Kidney epithelial cell (primary cell): ENCODE measurements around the gene FADS3. TPM values are rescaled to one million over a fixed set of nuclear protein-coding genes. Genes with fewer than 3 reads are reported as not detected.

ENCODE experiments used
- DNase-seq: peaks from one replicate; pipeline ENCODE4 v3.0.0-alpha.2; 2010; ENCODE audit warnings: low read depth
- H3K27me3 ChIP-seq: 2 replicates; pipeline ENCODE4 v1.6.0; 2011; ENCODE audit warnings: low read length; ENCODE audit not compliant: control insufficient read depth, insufficient read depth
- H3K36me3 ChIP-seq: 2 replicates; pipeline ENCODE4 v1.5.1; 2011; ENCODE audit warnings: low read length; ENCODE audit not compliant: control insufficient read depth, insufficient read depth
- H3K4me3 ChIP-seq: 2 replicates; pipeline ENCODE4 v1.5.1; 2011; ENCODE audit warnings: low read depth, mild to moderate bottlenecking, control low read depth, low read length
- CTCF ChIP-seq: IDR thresholded peaks from 2 replicates; pipeline ENCODE4 v1.5.1; 2011; ENCODE audit warnings: mild to moderate bottlenecking, moderate library complexity, low read length, control low read depth, inconsistent platforms; ENCODE audit not compliant: insufficient read depth, poor library complexity, severe bottlenecking
- total RNA-seq: library from RNA; depleted of rRNA; stranded (reverse); fragments of >200 nt; gene quantifications from 2 replicates; pipeline ENCODE4 v1.2.3, GENCODE V29; 2015

Gene FADS3
- total RNA-seq, 1 donor from 2014 or later = 152 TPM

GRCh38 chr11:61907282-61907681 is 15.9 kb upstream of the FADS3 start:
- no peak for DNase-seq
- Histone ChIP-seq H3K4me3 (no peak overlapping the region), H3K36me3 (no peaks in the 10 kb centered on the region), H3K27me3 (no peaks in the 10 kb centered on the region)
- no peak for TF ChIP-seq CTCF

- Histone ChIP-seq H3K27me3 (no peaks in the 10 kb centered on the region), H3K4me3 (no peak overlapping the region), H3K36me3 (no peaks in the 10 kb centered on the region)
- TF ChIP-seq CTCF = no peak
- no peak for DNase-seq
Measured at GRCh38 chr11:61906522-61906909, 15.2 kb upstream of the FADS3 start.

GRCh38 chr11:61905801-61906521 is 14.6 kb upstream of the FADS3 start:
- TF ChIP-seq CTCF = no peak
- Histone ChIP-seq H3K4me3 (no peak overlapping the region), H3K27me3 (no peaks in the 10 kb centered on the region), H3K36me3 (no peaks in the 10 kb centered on the region)
- no peak for DNase-seq

GRCh38 chr11:61905067-61905696 is 13.8 kb upstream of the FADS3 start:
- DNase-seq = no peak
- no peak for TF ChIP-seq CTCF
- H3K27me3 ChIP-seq = no peaks in the 10 kb centered on the region
- no peak overlapping the region for H3K4me3 ChIP-seq
- H3K36me3 ChIP-seq = no peaks in the 10 kb centered on the region

GRCh38 chr11:61904539-61905048 is 13.2 kb upstream of the FADS3 start:
- DNase-seq = no peak
- H3K4me3 ChIP-seq = peak overlapping the region; percentile 16
- TF ChIP-seq CTCF = no peak
- H3K27me3 ChIP-seq = no peaks in the 10 kb centered on the region
- no peaks in the 10 kb centered on the region for H3K36me3 ChIP-seq
